GM19397 (cell line): ENCODE data around the gene GPR160.
A peak's percentile ranks its signal among the peaks of the same experiment; 100 is the strongest.
"Not testable (repeated sequence)": the region's sequence is repeated elsewhere in the genome, so short reads cannot be mapped to it uniquely, and the experiment has no call there.

Source experiments
- ATAC-seq: cut with Tn5 transposase; IDR thresholded peaks from one replicate; pipeline ENCODE4 v1.9.1; 2021; ENCODE audit warnings: mild to moderate bottlenecking, moderate library complexity; ENCODE audit not compliant: unreplicated experiment

GPR160 gene

DNA sequence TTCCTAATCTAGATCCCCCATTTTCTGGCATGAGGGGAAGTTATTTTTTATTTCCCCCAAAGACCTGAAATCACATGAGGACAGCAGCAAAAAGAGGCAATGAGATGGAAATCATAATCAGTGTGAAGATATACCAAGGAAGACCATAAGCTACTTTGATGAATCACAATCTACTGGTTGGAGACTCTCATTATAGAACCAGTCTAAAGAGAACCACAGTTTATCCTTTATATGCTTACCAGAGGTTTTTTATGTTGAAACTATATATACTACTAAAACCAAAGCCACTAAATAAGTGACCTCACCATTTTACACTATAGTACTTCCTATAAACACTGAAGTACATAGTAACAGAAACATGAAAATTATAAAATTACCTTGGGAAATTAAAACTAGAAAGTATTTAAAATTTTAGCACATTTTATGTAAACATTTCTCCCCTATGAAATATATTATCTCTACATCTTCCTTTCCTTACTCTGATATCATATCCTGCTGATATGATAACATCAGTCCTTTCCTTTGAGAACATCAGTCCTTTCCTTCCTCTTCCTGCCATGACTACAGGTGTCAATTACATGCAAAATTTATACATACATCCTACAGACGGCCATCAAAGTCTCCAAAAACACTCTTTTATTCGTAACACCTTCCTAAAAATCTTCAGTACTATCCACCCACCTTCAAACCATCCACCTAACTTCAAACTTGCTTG lies 71.9 kb downstream of the GPR160 start:
- ATAC-seq = no peak

DNA sequence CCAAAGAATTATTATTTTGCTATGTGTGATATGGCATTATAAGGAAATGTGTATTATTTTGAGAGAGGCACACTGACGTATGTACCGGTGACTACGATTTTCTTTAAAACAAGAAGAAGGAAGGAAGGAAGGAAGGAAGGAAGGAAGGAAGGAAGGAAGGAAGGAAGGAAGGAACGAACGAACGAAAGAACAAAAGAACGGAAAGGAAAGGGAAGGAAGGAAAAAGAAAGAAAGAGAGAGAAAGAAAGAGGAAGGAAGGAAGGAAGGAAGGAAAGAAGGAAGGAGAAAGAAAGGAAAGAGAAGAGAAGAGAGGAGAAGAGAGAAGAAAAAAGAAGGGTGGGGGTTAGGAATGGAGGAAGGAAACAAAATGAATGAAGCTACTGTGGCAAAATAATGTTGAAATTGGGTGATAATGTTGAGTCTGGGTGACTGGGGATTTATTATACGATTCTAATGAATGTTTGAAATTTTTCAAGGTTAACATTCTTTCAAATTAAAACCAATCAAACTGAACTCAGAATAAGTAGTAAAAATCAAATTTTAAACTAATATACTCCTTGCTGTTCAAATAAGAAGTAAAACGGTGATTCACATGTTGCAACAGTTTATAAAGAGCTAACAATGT lies 73.5 kb downstream of the GPR160 start:
- no peak for ATAC-seq

GRCh38 chr3:170114165-170114564 lies 76.4 kb downstream of the GPR160 start:
- not testable (repeated sequence) for ATAC-seq

- ATAC-seq = no peak
Observed at GRCh38 chr3:170117134-170117533, 79.3 kb downstream of the GPR160 start.

DNA sequence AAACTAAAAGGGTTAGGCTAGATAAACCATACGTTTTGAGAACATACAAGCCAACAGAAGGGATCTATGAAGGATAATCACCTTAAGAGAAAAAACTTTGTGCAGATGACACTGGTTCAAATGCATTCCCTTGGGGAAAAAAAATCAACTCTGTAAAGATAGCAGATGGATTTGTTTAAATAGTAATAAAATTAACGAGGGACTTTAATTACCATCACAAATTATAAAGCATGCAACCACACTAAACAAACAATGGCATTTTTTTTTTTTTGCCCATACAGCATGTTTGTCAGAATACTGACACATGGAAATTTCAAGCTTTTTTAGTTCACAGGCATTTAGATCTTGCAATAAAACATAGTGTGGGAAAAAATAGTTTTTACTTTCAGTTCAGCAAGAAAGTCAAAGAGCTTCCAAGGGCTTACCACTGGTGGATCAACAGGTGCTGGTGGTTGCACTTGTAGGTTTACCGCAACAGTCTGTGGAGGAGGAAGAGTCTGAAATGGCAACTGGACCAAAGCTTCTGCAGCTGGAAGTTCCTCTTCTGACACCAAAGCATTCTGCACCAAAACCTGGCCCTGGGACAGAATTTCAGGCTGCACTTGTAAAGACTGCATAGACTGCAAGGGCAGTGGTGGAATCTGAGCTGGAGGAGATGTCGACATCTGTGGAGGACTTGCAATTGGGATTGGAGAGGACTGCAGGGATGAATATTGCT lies 90.6 kb downstream of the GPR160 start:
- ATAC-seq = peak; percentile 90

GRCh38 chr3:170128977-170129431 lies 91.2 kb downstream of the GPR160 start:
- peak; percentile 46 for ATAC-seq

- ATAC-seq = no peak
Observed at GRCh38 chr3:170130532-170130931, 92.7 kb downstream of the GPR160 start.

DNA sequence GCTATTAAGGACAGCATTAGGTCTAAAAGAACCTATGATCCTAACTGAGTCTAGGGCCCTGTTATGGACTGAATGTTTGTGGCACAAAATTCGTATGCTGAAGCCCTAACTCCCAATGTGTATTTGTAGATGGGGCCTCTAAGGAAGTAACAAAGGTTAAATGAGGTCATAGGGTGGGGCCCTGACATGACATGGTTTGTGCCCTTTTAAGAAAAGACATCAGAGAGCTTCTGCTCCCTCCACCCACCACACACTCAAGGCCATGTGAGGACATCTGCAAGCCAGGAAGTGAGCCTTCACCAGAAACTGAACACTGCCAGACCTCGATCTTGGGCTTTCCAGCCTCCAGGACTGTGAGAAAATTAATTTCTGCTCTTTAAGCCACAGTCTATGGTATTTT lies 94.5 kb downstream of the GPR160 start:
- ATAC-seq = no peak
